Islet of Langerhans (tissue), 1 donor: ENCODE measurements around the gene ZFP42.
"Not testable (repeated sequence)": the region's sequence is repeated elsewhere in the genome, so short reads cannot be mapped to it uniquely, and the experiment has no call there.

Experiments
- FAIRE-seq: peaks from one replicate; lab custom pipeline; 2011; peaks lifted over from hg19 to GRCh38; lab: Jason Lieb, UNC

ZFP42 gene

GRCh38 chr4:187995322-187996207 lies at the start of gene ZFP42:
Gene ZFP42, plus strand, starts transcription at chr4:187995771. Its CDS starts 7,037 bp downstream, at chr4:188002808.
- no peak for FAIRE-seq

GRCh38 chr4:187961171-187961570 lies 34.4 kb upstream of the ZFP42 start:
- FAIRE-seq, result no peak

- FAIRE-seq, result no peak
Observed at GRCh38 chr4:187961961-187962360, 33.6 kb upstream of the ZFP42 start.

- no peak for FAIRE-seq
Observed at GRCh38 chr4:187962926-187963325, 32.6 kb upstream of the ZFP42 start.

GRCh38 chr4:187965726-187966125 lies 29.8 kb upstream of the ZFP42 start:
- FAIRE-seq, result no peak

- FAIRE-seq, result no peak
Observed at GRCh38 chr4:187972135-187972534, 23.4 kb upstream of the ZFP42 start.

GRCh38 chr4:187983746-187984145 lies 11.8 kb upstream of the ZFP42 start:
- FAIRE-seq, result no peak

GRCh38 chr4:187992971-187993370 lies 2.6 kb upstream of the ZFP42 start:
- FAIRE-seq, result no peak

GRCh38 chr4:187993827-187994226 lies 1.7 kb upstream of the ZFP42 start:
- no peak for FAIRE-seq

- no peak for FAIRE-seq
Observed at GRCh38 chr4:187996502-187997177, 1.1 kb downstream of the ZFP42 start.

GRCh38 chr4:187997991-187998390 lies 2.4 kb downstream of the ZFP42 start:
- FAIRE-seq, result not testable (repeated sequence)

- no peak for FAIRE-seq
Observed at GRCh38 chr4:187999406-187999932, 3.9 kb downstream of the ZFP42 start.

GRCh38 chr4:188002323-188002722 lies 6.8 kb downstream of the ZFP42 start:
- FAIRE-seq, result no peak

GRCh38 chr4:188002751-188003150 lies 7.2 kb downstream of the ZFP42 start:
- no peak for FAIRE-seq

GRCh38 chr4:188005561-188005960 lies 10.0 kb downstream of the ZFP42 start:
- FAIRE-seq, result no peak

- FAIRE-seq, result no peak
Observed at GRCh38 chr4:188006285-188006848, 10.8 kb downstream of the ZFP42 start.

GRCh38 chr4:188008377-188008776 lies 12.8 kb downstream of the ZFP42 start:
- FAIRE-seq, result no peak

- no peak for FAIRE-seq
Observed at GRCh38 chr4:188012426-188012945, 16.9 kb downstream of the ZFP42 start.

GRCh38 chr4:188015025-188015940 lies 19.7 kb downstream of the ZFP42 start:
- no peak for FAIRE-seq

GRCh38 chr4:188016754-188017153 lies 21.2 kb downstream of the ZFP42 start:
- no peak for FAIRE-seq

- FAIRE-seq, result no peak
Observed at GRCh38 chr4:188018262-188018661, 22.7 kb downstream of the ZFP42 start.
